DMS114 treated with DMSO at 0.1 percent for 48 hours (cell line): ENCODE measurements around the gene EMCN.
"Not testable (repeated sequence)": the region's sequence is repeated elsewhere in the genome, so short reads cannot be mapped to it uniquely, and the experiment has no call there.

Source experiments
- DNase-seq: peaks from one replicate; lab custom pipeline; 2025; ENCODE audit not compliant: unreplicated experiment; lab: John Stamatoyannopoulos, UW

Gene EMCN, protein sequence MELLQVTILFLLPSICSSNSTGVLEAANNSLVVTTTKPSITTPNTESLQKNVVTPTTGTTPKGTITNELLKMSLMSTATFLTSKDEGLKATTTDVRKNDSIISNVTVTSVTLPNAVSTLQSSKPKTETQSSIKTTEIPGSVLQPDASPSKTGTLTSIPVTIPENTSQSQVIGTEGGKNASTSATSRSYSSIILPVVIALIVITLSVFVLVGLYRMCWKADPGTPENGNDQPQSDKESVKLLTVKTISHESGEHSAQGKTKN

DNA sequence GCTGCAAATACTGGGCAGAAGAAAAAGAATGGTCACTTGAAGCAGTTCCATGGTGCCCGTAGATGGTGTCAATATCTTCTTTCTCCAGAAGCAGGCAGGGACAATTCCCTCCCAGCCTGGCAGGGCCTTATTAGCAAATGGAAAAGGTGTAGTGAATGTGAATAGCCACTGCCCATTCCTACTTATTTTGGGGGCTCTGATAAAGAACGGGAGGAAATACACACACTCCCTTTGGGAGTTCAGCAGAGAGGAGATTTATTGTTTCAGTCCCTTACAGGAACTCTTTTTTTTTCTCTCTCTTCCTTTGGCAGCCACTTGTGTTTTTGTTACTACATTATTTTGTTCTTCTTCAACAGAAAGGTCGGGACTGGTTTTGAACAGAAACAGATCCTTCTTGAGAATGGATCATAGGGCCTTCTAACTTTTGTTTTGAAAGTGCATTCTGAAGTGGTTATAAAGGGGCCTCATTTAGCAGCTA is at the start of gene EMCN:
TSS of gene EMCN (minus strand) at position 159 of the 478 bp plus-strand sequence. CDS start at position 51, 108 bp downstream.
- DNase-seq = no peak

DNA sequence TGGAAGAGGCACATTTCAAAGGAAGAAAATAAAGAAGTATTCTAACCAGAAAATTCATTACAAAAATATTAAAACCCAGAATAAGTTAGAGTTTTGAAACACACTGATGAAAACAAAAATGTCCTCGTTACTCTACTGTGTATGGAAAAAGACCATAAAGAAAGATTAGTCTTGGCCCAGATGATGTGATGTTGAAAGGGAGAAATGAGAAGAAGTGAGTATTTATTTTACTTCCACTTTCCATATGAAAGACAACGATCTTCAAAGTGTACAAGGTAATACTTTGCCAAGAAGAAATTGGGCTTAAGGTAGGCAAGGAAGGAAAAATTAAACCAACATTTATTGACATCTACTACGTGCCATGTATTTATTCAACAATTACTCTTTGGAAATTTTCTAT is 48.6 kb upstream of the EMCN start:
- DNase-seq = no peak

DNA sequence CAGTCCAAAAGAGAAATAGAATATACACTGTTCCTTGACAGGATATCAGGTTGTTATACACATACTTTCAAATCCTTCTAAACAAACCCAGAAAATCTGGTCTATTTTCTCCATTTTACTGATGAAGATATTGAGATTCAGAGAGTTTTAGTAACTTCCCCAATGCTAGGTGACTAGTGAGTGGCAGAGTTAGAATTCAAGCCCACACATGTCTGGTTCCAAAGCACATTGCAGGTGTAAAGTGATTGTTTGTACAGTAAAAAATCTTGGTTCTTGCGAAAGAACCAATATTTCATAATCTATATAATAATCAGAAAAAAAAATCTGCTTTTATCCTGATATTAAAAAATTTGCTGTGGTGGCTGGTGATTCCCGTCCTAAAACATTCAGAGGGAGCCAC is 39.5 kb upstream of the EMCN start:
- DNase-seq = no peak

DNA sequence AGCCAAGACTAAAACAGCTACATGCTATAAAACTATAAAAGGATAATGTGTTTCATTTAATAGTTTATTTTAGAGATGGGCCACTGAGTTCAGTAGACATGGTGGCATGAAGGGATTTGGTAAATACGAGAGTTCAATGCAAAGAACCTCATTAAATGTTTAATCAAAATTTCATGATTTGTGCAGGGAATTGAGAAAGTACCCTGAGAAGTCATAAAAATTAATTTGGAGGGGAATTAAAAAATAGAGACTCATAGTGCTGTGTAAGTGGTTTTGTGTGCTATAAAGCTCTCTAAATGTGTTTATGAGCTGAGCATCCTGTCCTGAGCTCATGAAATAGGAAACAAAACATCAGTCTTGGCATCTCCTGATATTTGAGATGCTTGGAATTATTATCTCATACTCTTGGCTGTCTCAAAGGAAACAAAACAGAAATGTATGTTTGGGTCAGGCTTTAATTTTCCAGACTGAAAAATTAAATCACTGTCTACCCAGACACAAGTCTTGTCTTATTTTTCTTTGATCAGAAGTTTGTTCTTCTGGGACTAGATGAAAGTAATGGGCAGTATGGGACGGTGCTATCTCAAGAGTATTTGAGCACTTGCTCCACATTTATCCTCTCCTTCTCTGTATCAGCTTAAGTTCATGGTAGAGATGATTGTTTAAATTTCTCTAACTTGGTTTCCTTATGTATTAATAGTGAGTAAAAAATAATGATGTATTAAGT is 38.0 kb upstream of the EMCN start:
- DNase-seq = no peak

DNA sequence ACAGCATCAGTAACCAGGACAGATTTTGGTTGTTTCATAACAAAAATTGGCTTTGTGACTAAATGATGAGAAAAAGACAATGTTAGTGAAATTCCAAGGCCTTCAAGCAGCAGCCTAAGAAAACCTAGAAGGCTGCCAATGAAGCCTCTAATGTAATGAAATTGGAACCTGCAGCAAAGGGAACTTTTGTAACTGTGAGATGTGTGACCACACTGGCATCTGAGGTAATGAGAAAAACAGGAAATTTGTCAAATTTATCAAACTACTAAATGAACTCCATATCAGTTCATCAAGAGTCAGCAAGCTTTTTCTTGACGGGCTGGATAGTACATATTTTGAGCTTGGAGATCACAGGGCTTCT is 30.4 kb upstream of the EMCN start:
- no peak for DNase-seq

DNA sequence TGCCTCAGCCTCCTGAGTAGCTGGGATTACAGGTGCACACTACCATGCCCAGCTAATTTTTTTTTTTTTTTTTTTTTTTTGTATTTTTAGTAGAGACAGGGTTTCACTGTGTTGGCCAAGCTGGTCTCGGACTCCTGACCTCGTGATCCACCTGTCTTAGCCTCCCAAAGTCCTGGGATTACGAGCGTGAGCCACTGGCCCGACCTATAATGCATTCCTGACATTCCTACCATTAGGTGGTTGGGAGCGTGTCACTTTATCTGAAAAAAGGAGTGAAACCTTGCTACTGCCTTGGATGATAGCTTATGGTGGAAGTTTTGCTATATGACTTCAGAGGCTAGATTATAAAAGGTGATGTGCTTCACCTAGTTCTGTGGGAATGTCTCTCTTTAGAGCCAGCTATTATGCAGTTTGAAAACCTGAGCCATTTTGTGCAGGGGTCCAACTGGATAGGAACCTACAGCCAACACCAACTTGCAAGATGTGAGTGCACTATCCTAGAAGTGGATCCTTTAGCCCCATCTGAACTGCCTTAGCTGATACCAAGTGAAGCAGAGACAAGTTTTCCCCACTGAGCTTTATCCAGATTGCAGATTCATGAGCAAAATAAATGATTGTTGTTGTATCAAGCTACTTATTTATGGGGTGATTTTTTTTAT is 29.8 kb upstream of the EMCN start:
- no peak for DNase-seq

DNA sequence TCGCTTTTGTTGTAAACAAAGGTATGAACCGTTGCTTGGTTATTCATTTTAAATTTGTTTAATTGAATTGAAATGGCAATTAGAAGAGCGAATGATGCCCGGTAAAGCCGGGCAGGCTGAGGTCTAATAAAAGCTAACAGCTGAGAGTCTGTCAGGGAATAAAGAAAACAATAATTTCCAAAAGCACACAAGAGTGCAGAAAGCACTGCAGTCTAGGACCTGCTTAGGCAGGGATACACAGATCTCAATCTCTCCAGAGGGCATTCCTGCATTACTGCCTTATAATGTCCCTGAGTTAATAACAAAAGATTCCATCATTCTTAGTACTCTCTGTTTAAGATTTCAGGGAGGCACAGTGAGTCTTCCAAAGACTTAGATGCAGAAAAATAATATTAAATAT is 27.6 kb upstream of the EMCN start:
- no peak for DNase-seq

DNA sequence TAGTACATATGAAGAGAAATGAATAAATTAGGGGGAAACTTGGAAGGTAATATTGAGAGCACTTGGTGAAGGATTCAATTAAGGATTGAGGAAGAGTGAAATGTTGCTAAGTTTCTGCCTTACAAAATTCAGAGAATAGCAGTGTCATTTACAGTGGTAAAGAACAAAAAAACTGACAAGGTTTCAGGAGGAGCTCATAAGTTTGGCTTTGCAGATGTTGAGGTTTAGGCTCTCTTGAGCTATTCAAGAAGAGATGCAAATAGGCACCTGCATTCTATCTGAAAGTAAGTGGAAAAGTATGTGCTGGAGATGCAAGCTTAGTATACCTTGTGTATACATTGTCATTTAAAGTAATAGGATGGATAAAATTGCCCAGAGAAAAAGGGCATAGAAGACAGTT is 22.3 kb upstream of the EMCN start:
- no peak for DNase-seq

DNA sequence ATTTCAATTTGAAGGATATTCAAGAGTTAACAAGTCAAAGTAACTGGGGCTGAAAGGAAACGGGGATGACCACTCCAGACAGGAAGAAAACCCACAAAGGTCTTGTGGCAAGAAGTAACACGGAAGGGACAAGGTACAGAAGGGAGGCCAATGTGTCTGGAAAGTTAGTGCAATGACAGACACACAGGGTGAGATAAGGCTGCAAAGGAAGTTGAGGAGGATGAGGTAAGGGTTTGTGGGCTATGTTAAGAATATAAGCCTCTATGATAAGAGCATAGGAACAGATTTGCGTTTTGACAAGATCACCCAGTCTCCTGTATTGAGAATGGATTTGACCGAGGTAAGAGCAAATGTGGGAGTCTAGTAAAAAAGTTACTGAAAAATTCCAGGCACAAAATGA is 21.9 kb upstream of the EMCN start:
- DNase-seq = no peak

DNA sequence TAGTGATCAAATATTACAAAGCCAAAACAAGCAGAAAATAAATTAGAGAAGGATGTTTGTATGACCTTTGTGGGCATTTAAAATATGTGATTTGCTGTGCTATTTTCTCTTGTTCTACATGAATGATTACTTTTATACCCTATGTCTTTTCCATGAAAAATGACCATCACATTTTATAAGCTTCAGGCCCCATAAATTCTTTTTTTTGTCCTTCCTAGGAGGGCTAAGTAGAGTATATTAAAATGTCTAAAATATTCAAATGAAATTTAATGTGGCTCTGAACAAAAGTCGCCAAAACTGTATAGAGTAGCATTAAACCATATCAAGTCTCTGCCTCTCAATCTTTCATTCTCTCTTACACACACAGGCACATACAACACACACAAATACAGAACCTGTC is 15.9 kb upstream of the EMCN start:
- DNase-seq = no peak

DNA sequence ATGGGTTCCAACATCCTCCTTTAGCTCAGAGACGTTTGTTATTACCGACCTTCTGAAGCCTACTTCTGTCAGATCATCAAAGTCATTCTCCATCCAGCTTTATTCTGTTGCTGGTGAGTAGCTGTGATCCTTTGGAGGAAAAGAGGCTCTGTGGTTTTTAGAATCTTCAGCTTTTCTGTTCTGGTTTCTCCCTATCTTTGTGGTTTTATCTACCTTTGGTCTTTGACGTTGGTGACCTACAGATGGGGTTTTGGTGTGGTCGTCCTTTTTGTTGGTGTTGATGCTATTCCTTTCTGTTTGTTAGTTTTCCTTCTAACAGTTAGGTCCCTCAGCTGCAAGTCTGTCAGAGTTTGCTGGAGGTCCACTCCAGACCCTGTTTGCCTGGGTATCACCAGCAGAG is 12.3 kb upstream of the EMCN start:
- not testable (repeated sequence) for DNase-seq

DNA sequence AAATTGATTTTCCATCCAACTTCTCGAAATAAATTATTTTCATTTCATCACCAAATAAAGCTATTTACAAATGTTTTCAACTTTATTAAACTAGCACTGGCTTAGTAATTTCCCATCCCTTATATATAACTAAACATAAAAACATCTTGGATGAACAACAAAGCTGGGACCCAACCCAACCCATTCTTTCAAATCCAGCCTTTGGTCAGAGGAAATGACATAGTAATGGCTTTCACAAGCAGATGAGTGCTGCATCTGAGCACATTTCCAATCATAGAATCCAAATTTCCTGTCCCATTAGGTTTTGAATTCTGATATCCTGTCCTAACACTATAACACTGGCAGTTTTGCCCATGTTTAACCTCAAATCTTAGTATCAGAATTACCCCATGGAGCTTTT is 7.9 kb upstream of the EMCN start:
- no peak for DNase-seq

DNA sequence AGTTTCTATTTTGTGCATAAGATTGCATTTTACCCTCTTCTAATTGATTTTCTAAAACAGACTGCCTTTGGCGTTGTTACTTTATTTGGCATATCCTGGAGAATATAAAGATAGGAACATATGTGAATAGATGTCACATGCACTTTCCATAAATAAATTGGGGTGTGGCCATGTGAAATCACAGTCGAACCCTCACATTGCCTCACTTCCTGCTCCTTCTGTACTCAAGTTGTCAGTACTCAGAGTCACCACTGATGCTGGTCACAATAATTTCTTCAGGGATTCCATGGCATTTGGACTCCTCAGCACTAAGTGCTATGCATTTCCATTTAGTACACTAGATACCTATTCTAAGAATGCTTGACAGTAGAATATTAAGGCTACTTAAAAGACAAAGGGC is 1.4 kb upstream of the EMCN start:
- DNase-seq = no peak

DNA sequence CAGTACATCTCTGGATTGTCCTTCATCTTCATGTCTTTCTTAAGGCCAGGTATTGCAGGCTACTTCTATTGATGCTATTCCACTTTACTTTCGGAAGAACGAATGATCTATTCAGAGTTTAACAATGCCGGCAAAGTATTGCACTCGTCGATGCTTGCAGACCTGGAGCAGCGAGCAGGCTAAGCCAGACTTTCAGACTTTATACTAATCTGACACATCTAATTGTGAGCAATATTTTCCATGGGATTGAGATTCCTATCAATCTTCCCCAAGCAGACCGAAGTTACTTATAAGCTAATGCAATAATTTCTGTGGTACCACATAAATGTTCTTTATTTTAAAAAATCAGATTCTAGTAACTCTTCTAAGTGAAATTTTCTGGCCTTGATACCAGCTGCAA is 1.6 kb downstream of the EMCN start:
- DNase-seq = no peak

DNA sequence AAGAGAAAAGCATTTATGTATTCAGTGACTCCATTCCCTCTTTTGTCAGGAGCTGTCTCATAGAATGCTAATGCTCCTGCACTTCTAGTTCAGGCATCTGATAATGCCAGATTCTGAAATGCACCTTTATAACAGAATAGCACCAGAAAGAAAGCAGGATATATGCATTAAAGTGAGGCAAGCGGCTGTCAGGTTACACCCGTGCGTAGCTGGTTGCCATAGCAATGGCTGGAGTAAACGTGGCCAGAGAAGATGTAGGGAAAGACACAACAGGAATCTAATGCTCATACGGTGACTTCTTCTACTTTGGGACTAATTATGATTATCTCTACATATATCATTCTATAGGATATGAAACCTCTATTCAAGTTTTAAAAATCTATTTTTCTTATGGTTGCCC is 5.9 kb downstream of the EMCN start:
- DNase-seq = no peak

DNA sequence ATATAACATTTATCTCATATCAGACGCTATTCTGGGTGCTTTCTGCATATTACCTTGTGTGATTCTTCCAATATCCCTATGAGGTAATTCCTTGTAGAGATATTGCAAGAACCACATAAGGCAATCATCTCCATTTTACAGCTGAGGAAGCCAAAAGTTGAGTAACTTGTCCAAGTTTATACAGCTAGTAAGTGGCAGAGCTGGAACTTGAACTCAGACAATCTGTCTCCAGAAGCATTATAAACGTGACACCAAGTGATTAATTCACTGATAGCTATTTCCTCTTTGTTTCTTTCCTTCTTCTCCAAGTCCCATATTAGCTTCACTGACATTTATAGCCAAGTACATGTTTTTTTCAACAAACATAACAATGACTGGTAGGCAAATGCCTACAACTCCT is 7.3 kb downstream of the EMCN start:
- no peak for DNase-seq

DNA sequence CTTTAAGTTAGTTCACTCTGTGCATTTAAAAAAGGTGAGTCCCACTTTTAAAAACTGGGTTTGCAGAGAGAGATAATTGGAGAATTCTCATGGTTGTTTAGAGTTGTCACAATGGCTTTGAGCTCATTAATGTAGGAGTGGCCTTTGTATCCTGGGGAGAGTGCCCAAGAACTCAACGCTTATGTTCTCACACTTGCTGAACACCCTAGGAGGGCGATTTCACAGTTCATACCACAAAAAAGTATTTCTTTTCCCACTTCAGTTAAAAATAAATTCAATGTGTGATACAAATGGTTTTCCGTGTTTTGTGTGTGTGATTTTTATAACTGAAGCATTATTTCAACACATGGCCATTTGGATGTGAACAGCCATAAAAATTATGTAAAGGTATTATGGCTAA is 8.4 kb downstream of the EMCN start:
- no peak for DNase-seq

DNA sequence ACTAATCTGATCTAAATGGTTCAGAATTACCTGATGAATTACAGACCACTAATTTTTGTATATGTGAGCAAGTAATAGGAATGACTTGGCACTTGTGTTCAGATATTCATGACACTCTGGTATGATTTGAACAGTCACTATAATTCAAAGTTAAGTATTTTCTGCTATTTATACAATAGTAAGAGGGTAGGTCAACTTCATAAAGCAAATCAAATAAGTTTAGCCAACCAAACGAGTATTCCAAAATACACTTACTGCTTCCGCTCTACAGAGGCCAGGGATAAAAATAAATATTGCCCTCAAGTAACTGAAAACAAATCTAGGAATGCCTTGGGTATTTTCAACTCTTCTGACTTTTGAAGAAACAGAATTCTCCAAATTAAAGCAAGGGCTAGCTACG is 9.1 kb downstream of the EMCN start:
- DNase-seq = no peak

DNA sequence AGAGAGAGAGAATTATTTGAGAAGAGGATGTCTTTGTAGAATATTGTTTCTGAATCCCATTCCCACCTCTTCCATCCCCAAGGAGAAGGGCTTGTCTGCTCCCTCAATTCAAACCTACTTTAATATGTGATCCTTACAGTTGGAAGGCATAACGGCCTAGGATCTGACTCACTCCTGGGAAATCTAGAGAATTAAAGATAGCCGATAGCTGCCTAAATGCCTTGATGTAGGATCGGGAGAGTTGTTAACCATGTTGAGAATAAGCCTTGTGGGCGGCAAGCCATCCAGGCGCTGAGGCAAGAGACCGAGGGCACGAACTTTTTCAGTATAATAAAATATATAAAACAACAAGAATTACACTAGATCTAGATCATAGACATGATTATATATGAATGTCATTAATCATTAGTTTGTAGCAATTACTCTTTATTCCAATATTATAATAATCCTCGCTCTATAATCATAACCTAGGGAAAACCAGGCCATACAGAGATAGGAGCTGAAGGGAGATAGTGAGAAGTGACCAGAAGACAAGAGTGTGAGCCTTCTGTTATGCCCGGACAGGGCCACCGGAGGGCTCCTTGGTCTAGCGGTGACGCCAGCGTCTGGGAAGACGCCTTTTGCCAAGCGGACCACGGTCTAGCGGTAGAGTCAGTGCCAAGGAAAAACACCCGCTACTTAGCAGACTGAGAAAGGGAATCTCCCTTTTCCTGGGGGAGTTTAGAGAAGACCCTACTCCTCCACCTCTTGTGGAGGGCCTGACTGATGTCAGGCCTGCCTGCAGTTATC is 13.5 kb downstream of the EMCN start:
- DNase-seq = no peak

DNA sequence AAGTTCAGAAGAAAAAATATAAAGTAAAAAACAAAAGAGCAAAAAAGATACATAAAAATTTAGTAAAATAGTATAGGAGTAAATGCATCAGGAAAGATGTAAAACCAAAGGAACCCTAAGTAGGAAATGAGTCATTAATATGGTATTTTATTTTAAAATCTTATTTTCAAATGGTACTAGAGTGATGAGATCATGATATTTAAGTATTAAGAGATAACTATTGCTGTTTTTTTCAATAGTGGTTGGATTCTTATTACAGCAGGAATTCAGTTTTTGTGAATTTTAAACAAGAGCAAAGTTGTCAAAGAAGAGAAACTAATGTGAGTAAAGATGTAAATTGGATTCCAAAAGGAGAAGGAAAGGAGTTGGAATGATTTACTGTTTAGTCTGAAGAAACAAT is 20.0 kb downstream of the EMCN start:
- no peak for DNase-seq

DNA sequence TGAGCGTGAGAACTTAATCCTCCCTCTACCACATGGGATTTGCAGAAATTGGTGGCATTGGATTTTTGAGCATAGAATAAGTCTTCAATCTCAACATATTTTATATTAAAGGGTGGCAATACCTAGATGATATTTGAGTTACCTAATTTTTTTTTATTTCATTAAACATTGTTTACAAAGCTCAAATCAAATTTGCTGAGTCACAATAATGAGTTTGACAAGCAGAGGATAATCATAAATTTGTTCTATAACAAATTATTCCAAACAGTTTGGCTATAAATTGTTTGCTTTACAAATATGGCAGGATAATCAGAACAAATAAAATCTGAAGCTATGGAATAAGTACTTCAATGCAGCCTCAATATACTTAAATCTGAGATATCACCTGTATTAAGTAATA is 22.7 kb downstream of the EMCN start:
- no peak for DNase-seq

DNA sequence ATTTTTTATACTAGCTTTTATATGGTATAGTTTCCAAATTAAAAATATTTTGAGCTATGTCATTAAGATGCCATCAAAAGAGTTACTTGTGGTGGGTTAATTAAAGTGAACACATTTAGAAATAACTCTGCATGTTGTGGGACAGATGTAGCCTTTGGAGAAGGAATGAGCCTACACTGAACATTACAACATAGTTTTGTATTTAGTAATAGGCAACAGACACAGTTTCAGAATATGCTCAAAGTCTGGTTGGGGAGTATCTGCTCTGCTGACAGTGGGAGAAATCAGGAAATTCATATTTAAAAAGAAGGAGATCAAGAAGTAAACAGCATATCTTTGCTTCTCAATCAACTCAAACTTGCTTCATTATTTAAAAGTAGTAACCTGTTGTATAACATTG is 23.7 kb downstream of the EMCN start:
- DNase-seq = no peak
